HG03354 (cell line): Measurements from ENCODE around the gene STUB1.
A peak's percentile ranks its signal among the peaks of the same experiment; 100 is the strongest.
"Not testable (repeated sequence)": the region's sequence is repeated elsewhere in the genome, so short reads cannot be mapped to it uniquely, and the experiment has no call there.

Source experiments
- ATAC-seq: cut with Tn5 transposase; IDR thresholded peaks from one replicate; pipeline ENCODE4 v1.9.1; 2021; ENCODE audit warnings: mild to moderate bottlenecking; ENCODE audit not compliant: unreplicated experiment, poor library complexity, severe bottlenecking

Gene STUB1

GRCh38 chr16:706189-707061 is 26.2 kb downstream of the STUB1 start:
- no peak for ATAC-seq

GRCh38 chr16:707062-707538 is 26.9 kb downstream of the STUB1 start:
- no peak for ATAC-seq

DNA sequence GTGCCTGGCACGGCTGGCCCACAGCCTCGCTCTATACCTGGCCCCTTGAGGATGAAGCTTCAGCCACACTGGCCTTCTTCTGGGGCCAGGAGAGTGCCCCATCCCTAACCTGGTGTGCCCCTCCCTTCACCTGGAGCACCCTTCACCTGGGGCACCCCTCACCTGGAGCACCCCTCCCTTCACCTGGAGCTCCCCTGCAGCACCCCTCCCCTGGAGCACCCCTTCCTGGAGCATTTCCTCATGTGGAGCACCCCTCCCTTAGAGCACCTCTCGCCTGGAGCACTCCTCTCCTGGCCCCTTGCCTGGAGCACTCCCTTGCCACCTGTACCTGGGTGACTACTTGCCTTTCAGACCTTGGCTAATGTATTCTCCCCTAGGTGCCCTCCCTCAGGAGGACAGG is 27.8 kb downstream of the STUB1 start:
- ATAC-seq, result no peak

- ATAC-seq, result no peak
Measured at GRCh38 chr16:708959-709358, 28.7 kb downstream of the STUB1 start.

GRCh38 chr16:709566-710499 is 29.6 kb downstream of the STUB1 start:
- no peak for ATAC-seq

DNA sequence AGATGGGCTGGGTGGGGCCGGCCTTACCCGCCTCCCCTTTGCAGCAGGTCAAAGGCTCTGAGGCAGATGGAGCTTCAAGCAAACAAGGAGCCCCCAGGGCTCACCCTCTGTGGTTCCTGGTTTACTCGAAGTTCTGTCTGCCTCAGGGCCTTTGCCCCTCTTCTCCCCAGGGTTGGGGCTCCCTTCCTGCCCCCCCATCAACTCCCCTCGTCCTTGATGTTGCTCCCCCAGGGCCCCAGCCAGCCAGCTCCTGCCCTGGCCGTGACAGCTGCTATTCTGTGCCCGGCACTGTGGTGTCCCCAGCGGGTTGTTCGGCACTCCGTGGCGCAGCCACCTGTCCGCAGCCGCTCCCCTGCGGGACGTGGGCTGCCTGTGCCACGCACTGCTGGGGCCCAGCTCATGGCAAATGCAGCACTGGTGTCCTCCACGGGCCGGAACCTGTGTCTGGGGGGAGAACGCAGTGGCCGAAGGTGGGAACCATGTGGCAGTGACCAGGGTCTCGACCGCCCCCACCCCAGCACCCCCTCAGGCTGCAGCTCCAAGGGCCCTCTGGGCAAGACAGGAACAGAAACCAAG is 30.4 kb downstream of the STUB1 start:
- no peak for ATAC-seq

GRCh38 chr16:711084-711483 is 30.9 kb downstream of the STUB1 start:
- no peak for ATAC-seq

DNA sequence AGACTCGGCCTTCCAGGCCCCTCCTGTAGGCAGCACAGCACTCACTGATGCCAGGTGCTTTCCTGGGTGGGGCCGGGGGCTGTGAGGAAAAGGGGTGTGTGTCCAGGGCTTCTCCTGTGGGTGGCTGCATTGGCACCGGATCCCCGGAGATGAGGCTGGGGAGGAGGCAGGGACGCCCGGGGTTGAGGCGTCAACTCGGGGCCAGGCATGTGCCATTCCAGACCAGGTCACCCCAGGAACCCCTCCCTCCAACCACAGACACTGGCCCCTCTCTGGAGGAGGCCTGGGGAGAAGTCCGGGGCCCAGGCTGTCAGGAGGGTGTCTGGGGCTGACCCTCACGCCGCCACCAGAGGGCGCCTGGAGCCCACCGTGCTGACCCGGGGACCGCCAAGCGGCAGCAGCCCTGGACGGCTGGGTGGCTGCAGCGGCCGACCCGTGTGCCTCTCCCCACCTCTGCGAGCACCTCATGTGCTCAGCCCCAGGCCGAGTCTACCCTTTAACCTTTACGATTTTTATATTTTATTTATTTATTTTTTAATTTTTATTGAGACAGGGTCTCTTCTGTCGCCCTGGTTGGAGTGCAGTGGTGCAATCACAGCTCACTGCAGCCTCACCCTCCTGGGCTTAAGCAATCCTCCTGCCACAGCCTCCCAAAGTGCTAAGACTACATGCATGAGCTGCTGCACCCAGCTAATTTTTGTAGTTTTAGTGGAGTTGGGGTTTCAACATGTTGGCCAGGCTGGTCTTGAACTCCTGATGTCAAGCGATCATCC is 31.5 kb downstream of the STUB1 start:
- ATAC-seq, result no peak

DNA sequence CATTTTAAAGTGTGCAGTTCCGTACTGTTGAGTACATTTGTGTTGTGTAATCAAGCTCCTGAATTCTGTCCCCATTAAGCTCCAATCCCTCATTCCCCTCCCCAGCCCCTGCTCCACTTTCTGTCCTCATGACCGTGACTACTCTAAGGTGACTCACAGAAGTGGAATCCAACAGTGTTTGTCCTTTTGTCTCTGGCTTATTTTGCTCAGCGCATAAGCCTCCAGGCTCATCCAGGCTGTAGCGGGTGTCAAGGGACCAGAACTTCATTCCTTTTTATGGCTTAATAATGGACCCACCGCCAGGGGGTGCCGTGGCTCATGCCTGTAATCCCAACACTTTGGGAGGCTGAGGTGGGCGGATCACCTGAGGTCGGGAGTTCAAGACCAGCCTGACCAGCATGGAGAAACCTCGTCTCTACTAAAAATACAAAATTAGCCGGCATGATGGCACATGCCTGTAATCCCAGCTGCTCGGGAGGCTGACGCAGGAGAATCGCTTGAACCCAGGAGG is 32.6 kb downstream of the STUB1 start:
- ATAC-seq, result not testable (repeated sequence)

- no peak for ATAC-seq
Measured at GRCh38 chr16:714079-714478, 33.9 kb downstream of the STUB1 start.

- peak; percentile 80 for ATAC-seq
Measured at GRCh38 chr16:714558-715476, 34.6 kb downstream of the STUB1 start, which contains the start of gene METRN. Gene METRN (plus strand): TSS chr16:715118. CDS start chr16:715290, 172 bp downstream.

DNA sequence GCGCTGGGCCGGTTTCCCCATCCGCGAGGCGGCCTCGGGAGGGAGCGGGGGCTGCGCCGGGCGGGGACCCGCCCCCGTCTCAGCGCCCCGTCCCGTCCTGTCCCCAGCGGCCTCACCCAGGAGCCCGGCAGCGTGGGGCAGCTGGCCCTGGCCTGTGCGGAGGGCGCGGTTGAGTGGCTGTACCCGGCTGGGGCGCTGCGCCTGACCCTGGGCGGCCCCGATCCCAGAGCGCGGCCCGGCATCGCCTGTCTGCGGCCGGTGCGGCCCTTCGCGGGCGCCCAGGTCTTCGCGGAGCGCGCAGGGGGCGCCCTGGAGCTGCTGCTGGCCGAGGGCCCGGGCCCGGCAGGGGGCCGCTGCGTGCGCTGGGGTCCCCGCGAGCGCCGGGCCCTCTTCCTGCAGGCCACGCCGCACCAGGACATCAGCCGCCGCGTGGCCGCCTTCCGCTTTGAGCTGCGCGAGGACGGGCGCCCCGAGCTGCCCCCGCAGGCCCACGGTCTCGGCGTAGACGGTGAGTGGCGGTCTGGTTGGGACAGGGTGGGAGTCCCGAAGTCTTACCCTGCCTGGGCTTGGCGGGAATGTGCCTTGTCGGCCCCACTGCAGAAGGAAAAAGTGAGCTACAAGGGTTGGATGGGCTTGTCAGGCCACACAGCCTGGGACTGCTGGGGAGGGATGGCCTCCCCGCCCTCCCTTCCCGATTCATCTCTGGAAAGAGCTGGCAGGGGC is 35.4 kb downstream of the STUB1 start:
- peak; percentile 9 for ATAC-seq

DNA sequence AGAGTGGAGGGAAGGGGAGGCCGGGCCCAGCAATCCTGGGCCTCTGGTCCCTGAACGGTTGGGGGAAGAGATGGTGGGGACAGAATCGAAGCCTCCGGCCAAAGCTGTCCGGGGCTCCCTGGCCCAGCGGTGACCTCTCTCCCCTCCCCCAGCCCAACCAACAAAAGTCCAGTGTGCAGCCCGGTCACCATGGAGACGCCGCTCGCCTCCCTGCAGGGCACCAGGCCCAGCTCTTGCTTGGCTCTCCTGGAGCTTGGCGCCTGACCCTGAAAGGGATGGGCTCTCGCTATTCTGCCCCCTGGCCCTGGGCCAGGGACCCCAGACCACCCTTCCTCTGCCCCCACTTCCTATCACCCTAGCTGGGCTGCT is 36.0 kb downstream of the STUB1 start:
- ATAC-seq, result no peak

- no peak for ATAC-seq
Measured at GRCh38 chr16:716768-717325, 36.6 kb downstream of the STUB1 start.

DNA sequence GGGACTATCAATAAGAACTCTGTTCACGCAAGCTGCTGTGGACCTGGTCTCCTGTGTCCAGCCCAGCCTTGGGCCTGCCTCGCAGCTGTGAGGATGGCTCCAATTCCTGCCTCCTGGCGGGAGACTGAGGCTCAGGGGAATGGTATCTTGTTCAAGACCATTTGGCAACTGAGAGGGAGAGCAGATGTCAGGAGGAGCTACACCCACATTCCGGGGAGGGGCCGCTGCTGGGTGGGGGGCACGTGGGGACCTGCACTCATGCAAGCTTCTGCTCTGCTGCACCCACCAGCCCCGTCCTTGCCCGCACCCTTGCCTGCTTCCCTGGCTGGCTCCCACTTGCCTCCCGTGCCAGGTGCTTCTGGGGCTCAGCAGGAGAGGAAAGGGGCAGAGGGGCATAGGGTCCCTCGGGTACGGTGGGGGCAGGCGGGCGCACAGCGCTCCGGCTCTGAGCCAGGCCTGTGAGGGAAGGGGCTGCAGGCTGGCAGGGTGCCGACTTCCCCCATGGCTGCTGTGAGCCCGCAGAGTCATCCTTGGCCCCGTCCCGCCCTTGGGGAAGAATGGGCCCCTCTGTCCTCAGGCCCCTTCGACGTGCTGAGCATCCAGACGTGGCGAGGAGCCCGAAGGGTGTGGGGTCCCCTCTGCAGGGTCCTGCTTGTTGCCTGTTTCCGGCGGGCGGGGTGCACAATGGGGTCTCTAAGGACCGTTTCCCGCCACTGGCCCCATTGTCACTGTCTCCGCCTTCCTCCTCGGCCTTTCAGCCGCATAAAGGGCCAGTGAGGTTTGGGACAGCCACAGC is 37.4 kb downstream of the STUB1 start:
- ATAC-seq, result no peak

GRCh38 chr16:718389-718788 is 38.2 kb downstream of the STUB1 start:
- no peak for ATAC-seq

- no peak for ATAC-seq
Measured at GRCh38 chr16:718922-719321, 38.7 kb downstream of the STUB1 start.
